Stimulated activated CD4-positive, alpha-beta T cell treated with anti-CD3 and anti-CD28 coated beads, Interleukin-15, amount 100 ng/mL, for 1 hour (primary cell): ENCODE data around the gene HPCA.

ENCODE experiments used
- DNase-seq, 2 donors: peaks; one replicate each; pipeline ENCODE4 v3.0.0-alpha.2; 2020; ENCODE audit warnings: low read depth in 1 of 2, low spot score in 1 of 2

The HPCA gene

GRCh38 chr1:32928715-32929114, 42.4 kb downstream of the HPCA start:
- DNase-seq, result no peak

GRCh38 chr1:32929366-32929765, 43.1 kb downstream of the HPCA start:
- no peak for DNase-seq

- no peak for DNase-seq
These were observed 45.5 kb downstream of the HPCA start for GRCh38 chr1:32931760-32932159.

- DNase-seq, result no peak
These were observed 47.5 kb downstream of the HPCA start for GRCh38 chr1:32933742-32934322.

GRCh38 chr1:32934535-32934934, 48.2 kb downstream of the HPCA start:
- DNase-seq, result no peak

- no peak for DNase-seq
These were observed 50.8 kb downstream of the HPCA start for GRCh38 chr1:32937061-32937460.

- DNase-seq, result no peak
These were observed 53.5 kb downstream of the HPCA start for GRCh38 chr1:32939655-32940371.

GRCh38 chr1:32944180-32944579, 57.9 kb downstream of the HPCA start:
- DNase-seq, result no peak
